Mesothelial cell of epicardium (in vitro differentiated cells): ENCODE data around the gene TLK2. TPM values are rescaled to one million over a fixed set of nuclear protein-coding genes. Genes with fewer than 3 reads are reported as not detected.

Experiments
- DNase-seq, 2 experiments: peaks; one replicate each; pipeline ENCODE4 v3.0.0; 2021; ENCODE audit warnings: low spot score in 2 of 2; ENCODE audit not compliant: unreplicated experiment in 2 of 2
- H3K27ac Mint-ChIP-seq: 2 replicates; pipeline ENCODE4 v1.8.0; 2021; ENCODE audit warnings: mixed read lengths
- H3K27me3 Mint-ChIP-seq: 2 replicates; pipeline ENCODE4 v1.8.0; 2021; ENCODE audit warnings: low read depth, mixed read lengths
- H3K36me3 Mint-ChIP-seq: 2 replicates; pipeline ENCODE4 v1.8.0; 2021; ENCODE audit warnings: mixed read lengths
- H3K4me1 Mint-ChIP-seq: 2 replicates; pipeline ENCODE4 v1.8.0; 2021; ENCODE audit warnings: mixed read lengths
- H3K4me3 Mint-ChIP-seq: 2 replicates; pipeline ENCODE4 v1.8.0; 2021; ENCODE audit warnings: mild to moderate bottlenecking, moderate library complexity, mixed read lengths
- H3K9me3 Mint-ChIP-seq: 2 replicates; pipeline ENCODE4 v1.8.0; 2021; ENCODE audit warnings: mixed read lengths
- CTCF ChIP-seq: fragments of 200-600 bp; sonication (generic); IDR thresholded peaks from one replicate; pipeline ENCODE4 v1.5.0; 2021; ENCODE audit warnings: antibody characterized with exemption; ENCODE audit not compliant: unreplicated experiment
- total RNA-seq: library from RNA; stranded (reverse); gene quantifications from 3 replicates; pipeline ENCODE4 v1.2.1, GENCODE V29; 2021

The TLK2 gene
- total RNA-seq, 1 donor from 2014 or later: 61.6 TPM

- no peak for TF ChIP-seq CTCF
Observed at GRCh38 chr17:62631936-62632924, 153.6 kb downstream of the TLK2 start.

GRCh38 chr17:62637809-62638208 is 159.2 kb downstream of the TLK2 start:
- DNase-seq: no peak
- Mint-ChIP-seq H3K27ac (no peak overlapping the region), H3K36me3 (no peaks in the 10 kb centered on the region), H3K4me3 (no peak overlapping the region), H3K4me1 (peaks cover 12% of the 10 kb centered on the region), H3K27me3 (no peaks in the 10 kb centered on the region), H3K9me3 (no peaks in the 10 kb centered on the region)
- TF ChIP-seq CTCF: no peak

More at GRCh38 chr17:62631936-62632924, 153.6 kb downstream of the TLK2 start:
- H3K4me3 Mint-ChIP-seq: no peak overlapping the region
- H3K27me3 Mint-ChIP-seq: peaks cover 9% of the 10 kb centered on the region
- no peak for DNase-seq
- no peaks in the 10 kb centered on the region for H3K36me3 Mint-ChIP-seq
- H3K27ac Mint-ChIP-seq: peak overlapping the region; percentile 67
- no peaks in the 10 kb centered on the region for H3K9me3 Mint-ChIP-seq
- H3K4me1 Mint-ChIP-seq: peaks cover 40% of the 10 kb centered on the region

GRCh38 chr17:62641153-62641552 is 162.5 kb downstream of the TLK2 start:
- TF ChIP-seq CTCF: no peak
- no peak for DNase-seq
- no peaks in the 10 kb centered on the region for H3K27me3 Mint-ChIP-seq

GRCh38 chr17:62641951-62642350 is 163.3 kb downstream of the TLK2 start:
- Mint-ChIP-seq H3K4me3 (no peak overlapping the region), H3K27me3 (no peaks in the 10 kb centered on the region), H3K9me3 (no peaks in the 10 kb centered on the region), H3K27ac (no peak overlapping the region), H3K36me3 (no peaks in the 10 kb centered on the region), H3K4me1 (no peaks in the 10 kb centered on the region)
- TF ChIP-seq CTCF: no peak
- no peak for DNase-seq

More at GRCh38 chr17:62641153-62641552, 162.5 kb downstream of the TLK2 start:
- no peaks in the 10 kb centered on the region for H3K4me1 Mint-ChIP-seq
- H3K9me3 Mint-ChIP-seq: no peaks in the 10 kb centered on the region
- no peaks in the 10 kb centered on the region for H3K36me3 Mint-ChIP-seq
- H3K27ac Mint-ChIP-seq: no peak overlapping the region
- no peak overlapping the region for H3K4me3 Mint-ChIP-seq

- Mint-ChIP-seq H3K4me3 (no peak overlapping the region), H3K27me3 (no peaks in the 10 kb centered on the region), H3K9me3 (no peaks in the 10 kb centered on the region), H3K27ac (no peak overlapping the region), H3K4me1 (peaks cover 3% of the 10 kb centered on the region), H3K36me3 (no peaks in the 10 kb centered on the region)
- no peak for TF ChIP-seq CTCF
- no peak for DNase-seq
Observed at GRCh38 chr17:62643496-62643895, 164.9 kb downstream of the TLK2 start.
